NB4 (cell line): Measurements from ENCODE around the gene JAK1.

Source experiments
- CTCF ChIP-seq: IDR thresholded peaks from one replicate; pipeline ENCODE4 v1.5.1; 2012; ENCODE audit warnings: low read depth, low read length
- MYC ChIP-seq: IDR thresholded peaks from 2 replicates; pipeline ENCODE4 v1.6.1; 2011; ENCODE audit warnings: low read depth, low read length
- POLR2A ChIP-seq: IDR thresholded peaks from 2 replicates; pipeline ENCODE4 v1.6.1; 2011; ENCODE audit warnings: mild to moderate bottlenecking; ENCODE audit not compliant: insufficient read length; ENCODE audit errors: extremely low read depth

- TF ChIP-seq CTCF (no peak), POLR2A (no peak), MYC (no peak)
These were observed 164.4 kb downstream of the JAK1 start for GRCh38 chr1:64801851-64802523.
